Activated naive CD4-positive, alpha-beta T cell (primary cell): ENCODE measurements around the gene DTX1.

Experiments used
- DNase-seq, 4 experiments: peaks; one replicate each; lab custom pipeline; 2025; lab: John Stamatoyannopoulos, UW

DTX1 gene

DNA sequence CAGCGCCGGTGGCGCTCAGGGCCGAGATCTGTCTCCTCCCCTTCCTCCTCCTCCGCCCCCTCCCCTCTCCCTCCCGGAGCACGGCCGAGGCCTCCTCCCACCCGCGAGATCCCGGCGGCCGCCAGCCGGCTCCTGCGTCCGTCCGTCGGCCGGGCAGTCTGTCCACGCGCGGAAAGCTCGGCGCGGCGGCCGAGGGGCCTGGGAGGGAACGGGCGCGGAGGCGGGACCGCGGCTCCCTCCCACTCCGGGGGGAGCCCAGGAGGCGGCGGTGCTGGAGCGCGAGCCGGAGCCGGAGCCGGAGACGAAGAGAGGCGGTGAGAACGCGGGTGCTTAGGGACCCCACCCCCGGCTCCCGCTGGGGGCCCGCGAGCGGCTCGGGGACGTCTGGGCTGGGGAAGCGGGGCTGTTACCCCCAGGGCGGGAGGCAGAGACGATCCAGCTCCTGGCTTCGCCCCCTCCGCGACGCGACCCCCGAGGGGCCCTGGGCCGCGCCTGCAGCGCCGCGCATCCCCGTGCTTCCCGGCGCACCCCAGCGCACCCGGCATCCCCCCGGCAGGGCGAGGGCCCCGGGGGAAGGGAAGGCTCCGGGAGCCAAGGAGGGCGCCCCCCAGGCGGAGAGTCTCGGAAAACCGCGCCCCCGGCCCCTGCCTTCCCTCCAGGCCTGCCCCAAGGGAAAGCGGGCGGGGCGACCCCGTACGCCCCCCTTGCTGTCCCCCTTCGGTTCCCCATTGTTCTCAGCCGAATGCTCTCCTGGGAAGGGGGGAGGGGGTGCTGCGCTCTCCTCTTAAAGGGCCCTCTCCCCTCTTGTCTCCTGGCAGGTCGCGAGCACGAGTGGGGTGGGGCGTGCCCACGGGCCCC lies at the start of gene DTX1:
DTX1 (plus strand) TSS at position 100 of the 858 bp plus-strand sequence. CDS start 1,463 bp downstream, outside the sequence.
- peak in 2 of 4 experiments; percentile 25 to 53 for DNase-seq

DNA sequence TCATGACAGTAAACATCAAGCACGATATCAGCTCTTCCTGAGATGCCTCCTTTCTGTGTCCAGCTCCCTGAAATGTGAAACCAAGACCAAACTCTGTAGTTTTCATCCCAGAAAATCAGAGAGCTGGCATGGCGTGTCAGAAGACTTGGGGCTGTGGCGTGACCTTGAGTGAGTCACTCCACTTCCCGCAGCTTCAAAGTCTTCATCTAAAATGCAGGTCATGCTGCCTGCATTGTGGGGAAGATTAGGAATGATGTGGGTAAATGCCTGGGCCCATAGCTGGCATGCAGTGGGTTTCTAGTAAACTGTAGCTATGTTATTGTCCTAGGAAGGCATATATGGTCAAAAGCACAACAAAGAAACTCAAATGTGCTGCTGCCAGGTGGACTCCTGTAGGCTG lies 49.4 kb upstream of the DTX1 start:
- no peak for DNase-seq

DNA sequence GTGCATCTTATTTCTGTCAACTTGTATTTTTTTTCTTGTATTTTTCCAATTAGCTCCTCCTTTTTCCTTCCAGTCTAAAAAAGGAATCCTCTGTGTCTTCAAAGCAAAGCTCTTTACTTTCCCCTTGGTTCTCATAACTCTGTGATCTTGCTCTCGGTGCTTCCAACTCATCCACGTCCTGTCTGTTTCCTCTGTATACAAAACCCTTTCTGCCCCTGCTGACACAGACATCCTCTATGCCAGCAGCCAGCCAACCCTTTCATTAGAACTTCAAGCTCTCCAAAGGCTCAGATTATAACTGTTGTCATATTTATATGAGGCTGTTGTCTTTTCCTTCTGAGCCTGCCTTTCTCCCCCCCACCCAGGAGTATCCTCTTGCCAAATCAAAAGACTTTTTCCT lies 45.8 kb upstream of the DTX1 start:
- DNase-seq = no peak

DNA sequence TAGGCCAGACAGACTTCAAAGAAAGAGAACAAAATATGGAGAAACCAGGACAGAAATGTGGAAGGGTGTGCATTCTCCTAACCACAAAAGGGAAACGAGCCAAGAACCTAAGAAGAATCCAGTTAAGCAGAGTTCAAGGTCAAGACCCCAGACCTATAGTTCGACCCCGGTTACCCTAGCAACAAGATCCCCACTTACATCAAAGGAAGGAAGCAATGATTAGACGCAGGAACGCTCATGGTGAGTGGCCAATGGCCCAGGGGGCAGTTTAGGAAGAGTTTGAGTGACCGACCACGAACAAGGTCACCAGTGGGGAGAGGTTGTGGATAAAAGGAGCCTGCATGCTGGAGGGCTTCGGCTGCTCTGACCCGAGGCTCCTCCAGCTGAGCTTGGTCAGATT lies 42.0 kb upstream of the DTX1 start:
- DNase-seq = no peak

DNA sequence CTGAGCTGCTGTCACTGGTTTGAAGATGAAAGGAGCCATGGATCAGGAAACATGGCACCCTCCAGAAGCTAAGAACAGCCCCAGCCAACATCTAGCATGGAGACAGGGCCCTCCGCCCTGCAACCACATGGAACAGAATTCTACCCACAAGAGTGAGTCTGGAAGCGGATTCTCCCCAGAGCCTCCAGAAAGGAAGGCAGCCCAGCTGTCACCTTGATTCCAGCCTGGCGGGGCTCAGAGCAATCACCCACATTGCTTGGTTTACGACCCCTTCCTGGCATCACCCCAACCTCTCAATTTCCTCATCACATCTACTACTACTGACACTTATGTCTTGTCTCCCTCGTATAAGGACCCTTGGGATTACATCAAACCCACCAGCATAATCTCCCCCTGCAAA lies 39.7 kb upstream of the DTX1 start:
- no peak for DNase-seq

DNA sequence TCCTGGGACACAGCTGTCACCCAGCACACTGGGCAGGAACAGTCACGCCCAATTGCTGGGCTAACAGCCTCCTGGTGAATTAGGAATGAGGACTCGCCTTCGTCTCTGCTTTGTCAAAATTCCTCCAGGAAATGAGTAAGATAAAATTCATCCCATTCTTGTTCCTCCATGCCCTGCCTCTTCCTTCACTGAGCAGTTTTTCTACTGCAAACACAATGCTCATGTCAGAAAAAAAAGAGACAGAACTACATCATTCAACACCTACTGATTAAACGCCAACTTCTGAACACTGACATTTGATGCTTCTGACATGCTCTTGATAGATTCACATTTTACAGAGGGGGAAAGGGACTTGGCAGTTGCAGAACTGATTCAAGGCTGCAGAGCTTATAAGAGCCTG lies 37.5 kb upstream of the DTX1 start:
- no peak for DNase-seq

DNA sequence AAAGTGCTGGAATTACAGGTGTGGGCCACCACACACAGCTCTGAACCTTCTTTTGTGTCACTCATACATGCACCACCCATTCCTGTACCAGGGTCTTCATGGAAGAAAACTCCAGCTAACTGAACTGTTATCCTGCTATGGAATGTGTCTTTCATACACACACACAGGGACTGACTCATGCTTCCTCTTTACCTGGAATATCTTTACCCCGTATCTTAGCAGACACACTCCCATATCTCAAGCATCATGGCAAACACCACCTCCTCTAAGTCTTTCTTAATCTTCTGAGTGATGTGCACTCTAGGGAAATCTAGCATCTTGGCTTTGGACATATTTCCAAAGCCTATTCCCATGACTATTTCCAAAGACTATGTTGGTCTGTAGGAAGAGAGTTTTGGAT lies 35.0 kb upstream of the DTX1 start:
- DNase-seq = no peak

DNA sequence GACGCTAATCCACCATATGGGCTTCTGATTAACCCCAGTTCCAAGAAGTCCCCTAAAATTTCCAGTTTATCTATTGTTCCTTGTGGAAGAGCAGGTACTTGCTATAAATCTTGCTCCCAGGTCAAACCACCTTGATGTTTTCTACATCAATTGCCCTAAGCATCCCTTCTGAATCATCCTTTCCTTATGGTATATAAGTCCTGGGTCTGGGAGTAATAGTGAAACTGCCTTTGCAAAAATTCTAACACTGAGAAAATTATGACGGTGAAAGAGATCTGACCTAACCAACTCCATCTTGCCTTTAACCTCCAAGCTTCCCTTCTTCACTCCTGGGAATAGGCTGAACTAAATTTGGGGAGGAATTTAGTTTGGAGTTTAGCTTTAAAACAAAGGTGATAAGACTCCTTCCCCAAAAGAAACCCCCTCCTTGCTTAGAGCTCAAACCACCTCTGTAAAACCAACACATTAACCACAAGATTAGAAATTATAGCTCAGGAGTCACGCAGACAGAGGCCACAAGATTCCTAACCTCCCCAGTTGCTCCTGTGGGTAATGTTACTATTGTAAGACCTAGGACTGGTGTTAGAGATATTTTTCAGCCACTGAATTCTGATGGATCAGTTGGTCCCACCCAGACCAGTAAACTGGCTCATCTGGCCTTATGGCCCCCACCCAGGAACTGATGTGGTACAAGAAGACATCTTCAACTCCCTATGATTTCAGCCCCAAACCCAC lies 33.8 kb upstream of the DTX1 start:
- DNase-seq = no peak

DNA sequence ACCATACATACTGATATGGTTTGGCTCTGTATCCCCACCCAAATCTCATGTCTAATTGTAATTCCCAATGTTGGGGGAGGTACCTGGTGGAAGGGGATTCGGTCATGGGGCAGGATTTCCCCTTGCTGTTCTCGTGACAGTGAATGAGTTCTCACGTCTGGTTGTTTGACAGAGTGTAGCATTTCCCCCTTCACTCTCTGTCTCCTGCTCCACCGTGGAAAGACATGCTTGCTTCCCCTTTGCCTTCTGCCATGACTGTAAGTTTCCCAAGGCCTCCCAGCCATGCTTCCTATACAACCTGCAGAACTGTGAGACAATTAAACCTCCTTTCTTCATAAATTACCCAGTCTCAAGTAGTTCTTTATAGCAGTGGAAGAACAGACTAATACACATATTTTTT lies 28.8 kb upstream of the DTX1 start:
- DNase-seq = no peak

DNA sequence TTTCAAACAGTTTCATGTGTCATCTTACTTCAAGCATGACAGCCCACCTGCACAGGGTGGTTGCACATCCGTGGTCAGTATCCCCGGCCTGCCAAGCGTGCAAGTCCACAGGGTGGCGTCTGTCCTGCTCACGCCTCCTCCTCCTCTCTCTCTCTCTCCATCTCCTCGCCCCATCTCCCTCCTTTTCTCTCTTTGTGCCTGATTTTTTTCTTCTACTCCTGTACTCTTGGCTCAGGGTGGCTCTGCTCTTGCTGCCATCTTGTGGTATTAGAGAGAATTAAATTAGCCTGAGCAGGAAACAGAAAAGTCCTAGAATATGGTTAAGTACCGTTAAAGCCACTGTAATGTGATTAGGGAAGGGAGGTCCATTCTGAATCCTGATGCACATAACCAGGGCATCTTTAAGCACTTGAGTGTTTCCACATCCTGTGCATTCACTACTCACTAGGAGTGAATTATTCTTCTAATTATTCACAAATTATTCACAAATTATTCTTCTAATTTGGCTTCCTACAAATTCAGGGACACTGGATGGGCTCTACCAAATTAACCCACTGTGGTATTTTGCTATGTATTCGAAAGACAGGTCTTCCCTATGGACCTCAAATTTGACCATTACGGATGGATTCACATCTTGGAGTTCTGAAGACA lies 25.5 kb upstream of the DTX1 start:
- DNase-seq = no peak

DNA sequence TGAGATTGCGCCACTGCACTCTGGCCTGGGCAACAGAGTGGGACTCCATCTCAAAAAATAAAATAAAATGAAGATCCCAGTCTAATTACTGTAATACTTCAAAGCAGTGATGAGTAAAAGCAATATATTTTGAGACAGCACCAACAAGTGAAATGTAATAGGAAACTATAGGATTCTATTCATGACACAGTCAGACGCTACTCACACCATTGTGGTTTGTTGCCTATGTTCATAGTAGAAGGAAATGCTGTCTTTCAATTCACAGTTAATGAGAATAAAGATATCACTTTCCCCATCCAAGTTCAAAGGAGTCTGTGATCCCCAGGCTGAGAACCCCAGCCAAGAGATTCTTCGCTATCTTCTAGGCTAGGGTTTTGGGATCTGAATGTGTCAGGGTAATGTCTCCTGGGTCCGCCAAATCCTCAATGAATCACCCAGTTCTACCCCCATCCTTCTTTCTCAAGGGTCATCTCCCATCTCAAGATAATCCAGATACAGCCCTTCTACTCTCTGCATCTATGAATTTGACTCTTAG lies 16.6 kb upstream of the DTX1 start:
- no peak for DNase-seq

DNA sequence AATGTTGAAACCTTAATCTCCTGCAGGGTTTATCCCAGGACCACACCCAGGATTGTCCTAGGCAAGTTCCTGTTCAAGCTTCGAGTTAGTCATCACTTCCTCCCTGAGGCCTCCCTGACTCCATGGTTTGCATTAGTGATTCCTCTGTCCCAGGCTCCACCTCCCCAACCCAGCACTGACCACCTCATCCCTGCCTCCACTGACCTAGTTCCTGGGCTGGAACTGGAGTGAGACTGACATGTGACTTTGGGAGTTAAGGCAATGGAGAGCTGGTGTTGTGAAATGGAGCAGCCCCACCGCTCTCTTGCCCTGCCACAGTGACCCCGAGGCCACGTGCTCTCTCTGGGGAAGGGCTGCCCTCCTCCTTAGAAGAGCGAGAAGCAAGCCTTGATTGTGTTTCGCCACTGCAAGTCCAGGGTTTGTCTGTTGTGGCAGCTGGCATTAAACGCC lies 15.8 kb upstream of the DTX1 start:
- no peak for DNase-seq

DNA sequence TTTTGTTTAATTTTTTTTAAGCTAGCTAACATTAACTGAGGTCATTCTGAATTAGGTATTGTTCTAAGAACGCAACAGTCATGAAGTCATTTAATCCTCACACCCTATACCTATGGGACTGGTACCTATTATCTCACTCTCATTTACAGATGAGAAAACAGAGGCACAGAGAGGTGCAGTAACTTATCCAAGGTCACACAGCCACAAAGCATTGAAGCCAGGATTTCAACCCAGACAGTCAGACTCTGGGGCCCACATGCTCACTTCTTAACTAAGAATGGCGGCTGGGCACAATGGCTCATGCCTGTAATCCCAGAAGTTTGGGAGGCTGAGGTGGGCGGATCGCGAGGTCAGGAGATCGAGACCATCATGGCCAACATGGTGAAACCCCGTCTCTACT lies 15.0 kb upstream of the DTX1 start:
- no peak for DNase-seq

DNA sequence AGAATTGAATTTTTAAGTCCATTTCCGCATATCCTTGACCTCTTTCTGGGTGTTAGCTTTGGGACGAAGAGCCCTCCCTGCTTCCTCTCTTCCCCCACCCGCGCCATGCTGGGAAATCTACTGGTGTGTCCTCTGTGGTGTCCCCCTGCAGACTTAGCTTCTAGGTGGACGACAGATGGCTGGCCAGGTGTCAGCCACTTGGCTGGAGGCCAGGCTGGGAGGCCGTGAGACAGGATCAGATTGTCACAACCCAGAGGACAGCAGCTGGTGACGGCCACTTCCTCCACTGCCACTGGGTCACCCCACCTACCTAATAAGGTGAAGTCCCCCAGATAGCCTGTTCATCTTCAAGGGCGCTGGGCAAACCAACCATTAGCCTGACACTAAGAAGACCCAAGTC lies 13.3 kb upstream of the DTX1 start:
- no peak for DNase-seq

DNA sequence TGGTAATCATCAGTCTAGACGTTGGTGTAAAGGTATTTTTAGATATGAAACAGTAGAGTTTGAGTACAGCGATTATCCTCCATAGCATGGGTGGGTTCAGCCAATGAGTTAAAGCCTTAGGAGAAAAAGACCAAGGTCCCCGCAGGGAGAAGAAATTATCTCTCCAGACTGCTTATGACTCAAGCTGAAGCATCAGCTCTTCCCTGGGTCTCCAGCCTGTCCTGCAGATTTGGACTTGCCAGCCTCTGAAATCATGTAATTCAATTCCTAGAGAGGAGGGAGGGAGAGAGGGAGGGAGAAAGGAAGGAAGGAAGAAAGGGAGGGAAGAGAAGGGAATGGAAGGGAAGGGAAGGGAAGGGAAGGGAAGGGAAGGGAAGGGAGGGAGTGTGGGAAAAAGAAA lies 12.0 kb upstream of the DTX1 start:
- no peak for DNase-seq

DNA sequence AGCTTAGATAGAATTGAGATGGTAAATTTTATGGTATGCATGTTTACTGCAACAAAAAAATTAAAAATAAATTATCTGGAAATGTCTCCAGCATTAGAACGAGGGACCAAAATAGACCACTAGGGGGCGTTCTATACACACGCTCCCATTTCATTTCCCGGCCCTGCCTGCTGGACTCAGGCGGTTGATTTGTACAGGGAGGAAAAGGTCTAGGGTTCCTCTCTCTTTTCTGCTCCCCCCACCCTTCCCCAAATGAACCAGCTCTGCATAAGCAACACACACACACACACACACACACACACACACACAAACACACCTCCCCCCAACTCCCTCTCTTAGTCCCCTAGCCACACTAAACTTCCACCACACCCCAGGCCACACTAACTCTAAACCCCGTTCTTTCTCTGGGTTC lies 7.8 kb upstream of the DTX1 start:
- peak in 2 of 4 experiments; percentile 14 to 28 for DNase-seq

DNA sequence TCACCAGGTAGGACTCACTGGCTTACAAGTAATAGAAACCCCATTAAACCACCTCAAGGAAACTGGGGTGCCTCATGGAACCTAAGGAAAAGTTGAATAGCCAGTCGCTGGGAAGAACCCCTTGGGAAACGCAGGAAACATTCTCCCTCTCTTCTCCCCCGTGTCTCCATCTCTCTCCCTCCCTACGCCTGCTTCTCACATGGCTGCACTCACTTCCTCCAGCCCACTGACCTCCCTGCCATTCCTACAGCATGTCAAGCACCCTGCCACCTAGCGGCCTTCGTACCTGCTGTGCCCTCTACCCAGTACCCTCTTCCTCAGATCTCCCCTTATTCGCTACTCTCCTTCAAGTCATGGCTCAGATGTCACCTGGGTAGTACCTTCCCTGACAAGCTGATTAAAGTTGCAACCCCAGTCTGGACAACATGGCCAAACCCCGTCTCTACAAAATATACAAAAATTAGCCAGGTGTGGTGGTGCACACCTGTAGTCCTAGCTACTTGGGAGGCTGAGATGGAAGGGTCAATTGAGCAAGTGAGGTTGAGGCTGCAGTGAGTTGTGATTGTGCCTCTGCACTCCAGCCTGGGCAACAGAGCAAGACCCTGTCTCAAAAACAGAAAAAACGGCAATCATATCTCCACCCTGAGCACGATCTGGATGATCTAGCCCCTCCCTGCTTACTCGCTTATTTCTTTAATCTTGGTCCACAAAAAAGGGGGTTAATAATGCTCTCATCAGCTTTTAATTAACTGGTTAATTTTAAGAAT lies 6.4 kb upstream of the DTX1 start:
- no peak for DNase-seq

DNA sequence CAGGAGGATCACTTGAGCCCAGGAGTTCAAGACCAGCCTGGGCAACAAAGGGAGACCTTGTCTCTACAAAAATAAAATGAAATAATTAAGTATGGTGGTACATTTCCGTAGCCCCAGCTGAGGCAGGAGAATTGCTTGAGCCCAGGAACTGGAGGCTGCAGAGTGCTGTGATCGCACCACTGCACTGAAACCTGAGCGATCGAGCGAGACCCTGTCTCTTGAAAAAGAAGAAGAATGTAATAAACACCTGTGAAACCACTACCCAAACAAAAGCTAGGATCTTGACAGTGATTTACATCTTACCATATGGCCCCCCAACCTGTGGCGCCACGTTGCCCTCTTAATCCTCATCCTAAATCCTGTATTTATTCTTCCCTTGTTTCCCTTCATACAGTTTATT lies 5.7 kb upstream of the DTX1 start:
- no peak for DNase-seq

DNA sequence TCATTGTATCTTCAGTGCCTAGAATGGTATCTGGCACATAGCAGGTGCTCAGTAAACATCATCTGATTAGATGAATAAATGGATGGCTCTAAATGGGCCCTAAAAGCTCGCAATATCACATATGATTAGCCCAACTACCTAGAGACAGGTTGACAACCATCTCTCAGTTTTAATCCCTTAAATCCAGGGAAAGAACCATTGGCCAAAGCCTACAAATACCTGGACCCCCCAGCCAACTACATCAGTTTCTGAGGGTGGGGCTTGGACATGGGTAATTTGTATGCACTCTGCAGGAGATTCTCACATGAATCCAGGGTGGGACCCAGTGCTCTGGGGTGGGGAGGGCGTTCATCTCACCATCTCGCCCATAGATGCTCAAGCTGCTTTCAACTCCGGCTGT lies 4.8 kb upstream of the DTX1 start:
- DNase-seq = no peak

DNA sequence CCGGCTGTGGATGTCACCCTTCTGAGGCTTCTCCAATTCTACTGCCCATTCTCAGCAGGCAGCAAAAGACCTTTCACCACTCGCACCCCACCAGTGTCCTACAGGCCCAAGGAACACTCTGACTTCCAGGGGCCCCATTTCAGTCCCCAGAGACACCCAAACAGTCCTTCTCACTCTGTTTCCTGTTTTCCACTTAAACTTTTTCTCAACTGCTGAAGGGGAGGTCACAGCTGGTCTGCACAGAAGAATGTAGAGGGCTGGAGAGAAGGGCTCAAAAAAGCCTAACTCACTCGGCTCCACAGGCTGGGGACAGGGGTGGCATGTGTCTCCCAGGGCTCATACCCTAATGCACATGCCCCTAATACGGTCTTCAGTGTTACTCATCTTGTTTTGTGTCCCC lies 4.2 kb upstream of the DTX1 start:
- no peak for DNase-seq

DNA sequence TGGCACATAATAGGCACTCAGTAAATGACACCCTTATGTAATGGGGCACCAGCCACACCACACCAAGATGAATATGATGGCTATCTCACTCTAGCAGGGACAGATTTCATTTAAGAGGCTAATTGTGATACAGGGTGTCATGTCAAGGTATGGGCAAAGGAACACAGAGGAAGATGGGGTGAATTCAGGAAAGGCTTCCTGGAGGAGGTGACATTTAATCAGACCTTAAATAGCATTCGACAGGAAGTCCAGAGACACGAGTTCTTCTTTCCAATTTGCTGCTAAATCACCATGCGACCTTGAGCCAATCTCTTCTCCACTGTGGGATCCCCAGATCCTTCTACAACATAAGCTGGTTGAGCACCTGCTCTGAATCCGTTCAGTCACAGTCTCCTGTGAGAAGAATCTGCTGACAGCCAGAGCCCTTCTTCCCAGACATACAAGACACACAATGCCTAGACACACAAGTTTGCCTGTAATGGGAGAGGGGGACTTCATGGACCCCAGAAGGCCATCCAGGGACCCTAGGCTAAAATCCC lies 1.5 kb upstream of the DTX1 start:
- no peak for DNase-seq
